ENCODE measurements around the gene UTP20.
"Not testable (repeated sequence)": the region's sequence is repeated elsewhere in the genome, so short reads cannot be mapped to it uniquely, and the experiment has no call there.

UTP20 gene

GRCh38 chr12:101327546-101327945, 47.6 kb downstream of the UTP20 start:
- no peak for DNase-seq

DNA sequence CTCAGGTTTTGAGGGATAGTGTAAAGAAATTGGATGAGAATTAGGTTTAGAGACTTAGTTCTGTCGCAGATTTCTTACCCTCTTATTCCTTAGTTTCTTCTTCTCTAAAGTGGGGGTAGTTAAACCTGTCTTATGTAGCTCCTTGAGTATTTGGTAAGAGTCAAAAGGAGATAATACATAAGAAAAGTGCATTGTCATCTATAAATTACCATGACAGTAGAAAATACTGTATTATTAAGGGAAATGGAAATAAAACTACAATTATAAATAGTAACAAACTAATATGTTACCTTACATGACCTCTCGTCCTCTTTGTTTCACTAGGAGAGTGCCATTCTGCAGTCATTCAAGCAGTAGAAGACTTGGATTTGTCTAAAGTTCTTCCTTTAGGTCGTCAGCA, 49.0 kb downstream of the UTP20 start:
- no peak for DNase-seq

GRCh38 chr12:101330631-101331030, 50.7 kb downstream of the UTP20 start:
- DNase-seq, result no peak

DNA sequence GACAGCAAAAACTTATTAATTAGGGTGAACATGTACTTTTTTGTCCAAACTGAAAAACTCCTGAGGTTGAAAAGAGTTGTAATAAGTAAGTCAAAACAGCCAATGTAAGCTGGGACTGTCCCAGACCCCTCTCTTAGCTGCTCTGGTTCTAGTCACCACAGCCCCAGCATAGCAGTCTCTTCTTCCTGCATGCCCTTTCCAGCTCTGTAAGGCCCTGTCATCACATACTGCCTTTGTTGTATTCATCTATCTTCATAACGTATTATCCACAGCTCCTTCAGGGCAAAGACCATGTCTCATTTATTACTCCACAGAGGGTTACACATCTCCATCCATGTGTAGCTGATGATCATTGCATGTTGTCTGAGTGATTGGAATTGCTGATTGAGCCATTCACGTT, 56.5 kb downstream of the UTP20 start:
- no peak for DNase-seq

DNA sequence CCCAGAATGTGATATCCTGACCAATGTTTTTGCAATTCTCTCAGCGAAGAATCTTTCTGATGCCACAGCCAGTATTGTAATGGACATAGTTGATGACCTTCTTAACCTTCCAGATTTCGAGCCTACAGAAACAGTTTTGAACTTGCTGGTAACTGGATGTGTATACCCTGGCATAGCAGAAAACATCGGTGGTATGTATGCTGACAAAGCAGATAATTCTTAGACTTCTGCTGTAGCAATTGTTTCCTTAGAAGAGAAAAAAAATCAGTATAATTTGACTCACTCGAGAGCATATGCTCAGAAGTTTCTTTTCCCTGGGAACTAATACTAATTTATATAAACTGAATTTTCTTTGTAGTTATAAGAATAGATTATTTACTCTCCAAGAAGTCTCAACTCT, 58.2 kb downstream of the UTP20 start:
- DNase-seq, result no peak

DNA sequence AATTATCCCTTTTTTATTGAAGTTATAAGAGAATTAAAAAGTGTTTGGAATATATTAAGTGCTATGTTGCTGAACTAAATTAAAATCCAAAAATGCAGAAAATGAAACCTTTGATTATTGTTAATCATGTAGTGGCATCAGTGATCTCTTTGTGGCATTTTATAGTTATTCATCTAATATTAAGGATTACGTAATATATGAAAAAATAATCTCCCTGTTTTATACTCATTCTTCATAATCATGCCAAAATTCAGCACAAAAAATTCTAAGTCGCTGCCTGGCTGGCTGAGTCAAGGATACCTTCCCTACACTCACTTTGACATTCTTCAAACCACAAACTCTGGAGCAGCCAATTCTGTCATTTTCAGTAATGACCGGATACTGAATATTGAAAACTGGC, 64.0 kb downstream of the UTP20 start:
- DNase-seq, result no peak

- no peak for DNase-seq
Observed at GRCh38 chr12:101351682-101352081, 71.8 kb downstream of the UTP20 start.

DNA sequence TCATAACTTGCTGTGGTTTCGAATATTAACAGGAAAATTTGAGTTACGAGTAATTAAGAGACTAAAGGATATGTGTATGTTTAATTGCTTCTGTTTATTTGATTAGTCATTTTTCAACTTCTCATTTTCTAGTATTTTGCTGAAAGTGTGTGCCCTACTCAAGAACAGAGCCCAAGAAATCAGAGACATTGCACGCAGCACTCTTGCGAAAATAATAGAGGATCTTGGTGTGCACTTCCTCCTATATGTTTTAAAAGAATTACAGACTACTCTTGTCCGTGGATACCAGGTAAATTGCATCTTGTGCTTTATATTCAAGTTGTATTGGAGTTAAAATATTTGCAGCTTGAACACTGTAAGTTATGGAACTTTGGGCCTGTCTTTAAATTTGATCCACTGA, 76.9 kb downstream of the UTP20 start:
- DNase-seq, result no peak

GRCh38 chr12:101361455-101361854, 81.5 kb downstream of the UTP20 start:
- no peak for DNase-seq

- no peak for DNase-seq
Observed at GRCh38 chr12:101368016-101368415, 88.1 kb downstream of the UTP20 start.

- no peak for DNase-seq
Observed at GRCh38 chr12:101372431-101372830, 92.5 kb downstream of the UTP20 start.

DNA sequence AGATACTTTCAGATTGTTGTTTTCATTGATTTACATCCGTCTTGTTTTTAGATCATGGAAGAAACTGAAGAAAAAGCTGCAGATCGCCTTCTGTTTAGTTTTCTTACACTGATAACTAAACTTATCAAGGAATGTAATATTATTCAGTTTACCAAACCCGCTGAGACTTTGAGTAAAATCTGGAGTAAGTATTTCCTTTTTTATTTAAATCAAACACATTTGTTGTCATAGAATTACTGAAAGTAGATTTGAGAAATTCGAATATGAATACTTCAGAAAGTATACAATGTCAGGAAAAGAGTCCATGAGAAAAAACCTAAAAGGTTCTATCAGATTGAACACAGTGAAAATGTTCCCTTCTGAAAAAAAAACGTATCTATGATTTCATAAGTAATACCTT, 95.7 kb downstream of the UTP20 start:
- no peak for DNase-seq

DNA sequence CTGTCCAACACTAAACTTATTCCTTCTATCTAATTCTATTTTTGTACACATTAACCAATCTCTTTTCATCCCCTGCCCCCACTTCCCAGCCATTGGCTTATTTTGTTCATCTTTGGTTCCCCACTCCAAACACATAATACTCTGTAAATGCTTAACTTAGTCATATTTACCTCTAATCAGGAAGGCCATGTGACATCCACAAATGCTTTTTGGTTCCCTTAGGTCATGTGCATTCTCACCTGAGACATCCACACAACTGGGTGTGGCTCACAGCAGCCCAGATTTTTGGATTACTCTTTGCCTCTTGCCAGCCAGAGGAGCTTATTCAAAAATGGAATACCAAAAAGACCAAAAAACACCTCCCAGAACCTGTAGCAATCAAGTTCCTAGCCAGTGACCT, 99.2 kb downstream of the UTP20 start:
- no peak for DNase-seq

- not testable (repeated sequence) for DNase-seq
Observed at GRCh38 chr12:101391181-101391580, 111.3 kb downstream of the UTP20 start.

DNA sequence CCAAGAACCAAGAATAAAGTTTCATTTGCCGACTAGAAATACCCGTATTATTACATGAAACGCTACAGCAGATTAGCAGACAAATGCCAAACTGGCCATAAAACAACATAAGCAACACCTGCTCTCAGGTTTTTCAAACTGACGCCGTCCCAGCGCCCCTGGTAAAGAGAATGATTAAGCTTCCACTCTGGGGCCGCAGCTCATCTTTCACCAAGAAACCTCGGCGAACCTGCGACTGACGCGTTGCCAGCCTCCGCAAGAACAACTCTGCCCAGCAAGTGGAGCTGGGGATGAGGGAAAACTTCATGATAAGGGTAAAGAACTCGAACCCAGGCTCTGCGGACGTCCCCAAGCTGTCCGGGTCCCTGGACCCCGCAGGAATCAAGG, 127.1 kb downstream of the UTP20 start:
- no peak for DNase-seq

DNA sequence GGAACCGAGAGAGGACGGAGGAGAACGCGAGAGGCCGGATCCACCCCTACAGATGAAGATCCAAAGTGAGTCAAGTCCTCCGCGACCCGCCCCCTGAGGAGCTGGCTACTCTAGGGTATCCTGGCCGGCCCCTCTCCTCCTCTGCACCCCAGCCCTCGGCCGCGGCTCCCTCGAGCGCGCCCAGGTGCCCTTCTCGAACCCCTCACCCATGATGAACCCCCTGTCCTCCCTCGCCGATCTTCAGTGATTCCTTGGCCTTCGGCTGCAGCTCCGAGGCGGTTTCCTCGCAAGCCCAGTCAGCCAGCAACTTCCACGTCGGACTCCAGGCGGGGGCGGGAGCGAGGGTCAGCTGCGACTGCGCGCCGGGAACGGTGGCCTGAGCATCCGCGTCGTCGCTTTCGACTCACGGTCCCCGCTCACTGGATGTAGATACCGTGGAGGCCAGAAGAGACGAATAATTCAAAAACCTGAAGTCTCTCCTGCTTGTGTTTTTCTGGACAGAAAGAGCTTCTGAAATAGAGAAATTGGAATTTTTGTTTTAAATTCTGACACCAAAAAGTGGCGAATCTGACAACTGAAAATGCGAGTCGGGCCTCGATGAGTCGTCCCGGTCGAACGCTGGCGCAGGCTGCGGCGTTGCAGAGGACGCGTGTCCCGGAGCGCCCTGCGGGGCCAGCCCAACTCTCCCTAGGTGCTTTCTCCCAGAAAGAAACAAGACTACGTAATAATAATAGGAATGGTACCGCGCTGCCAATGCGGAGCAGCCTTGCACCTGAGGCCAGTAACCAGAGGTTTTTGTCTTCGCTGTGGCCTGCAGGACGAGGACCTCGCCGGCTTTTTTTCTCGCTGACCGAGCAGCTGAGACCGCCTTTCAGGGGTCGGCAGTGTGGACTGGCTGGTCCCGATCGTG, 127.8 kb downstream of the UTP20 start, which contains the start of gene ARL1:
ARL1 (minus strand) TSS at position 337 of the 910 bp plus-strand sequence; CDS start at position 210, 127 bp downstream.
- DNase-seq, result peak; percentile 97

DNA sequence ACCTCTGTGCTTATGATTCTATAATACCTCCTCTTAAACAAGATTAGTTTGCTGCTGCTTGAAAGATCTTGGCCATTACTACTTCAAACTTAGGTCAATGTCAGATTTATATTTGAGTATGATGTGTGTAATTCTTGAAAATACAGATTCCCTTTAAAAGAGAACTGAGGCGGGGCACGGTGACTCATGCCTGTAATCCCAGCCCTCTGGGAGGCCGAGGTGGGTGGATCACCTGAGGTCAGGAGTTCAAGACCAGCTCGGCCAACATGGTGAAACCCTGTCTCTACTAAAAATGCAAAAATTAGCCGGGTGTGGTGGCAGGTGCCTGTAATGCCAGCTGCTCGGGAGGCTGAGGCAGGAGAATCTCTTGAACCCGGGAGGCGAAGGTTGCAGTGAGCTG, 130.3 kb downstream of the UTP20 start:
- DNase-seq, result not testable (repeated sequence)

- peak; percentile 83 for DNase-seq
Observed at GRCh38 chr12:101414533-101415119, 134.7 kb downstream of the UTP20 start.

DNA sequence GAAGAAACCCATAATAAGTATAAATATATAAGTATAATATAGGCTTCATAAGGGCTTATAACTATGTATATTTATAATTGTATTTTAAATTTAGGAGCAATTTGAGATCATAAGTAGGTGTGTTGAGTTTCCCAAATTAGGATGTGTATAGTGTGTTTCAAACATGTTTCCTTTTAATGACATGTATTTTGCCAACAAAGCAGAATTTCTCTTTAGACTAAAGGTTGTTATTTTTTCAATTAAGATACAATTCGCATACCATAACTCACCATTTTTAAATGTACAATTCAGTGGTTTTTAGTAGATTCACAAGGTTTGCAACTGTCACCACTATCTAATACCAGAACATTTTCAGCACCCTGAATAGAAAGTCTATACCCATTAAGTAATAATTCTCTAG, 135.3 kb downstream of the UTP20 start:
- no peak for DNase-seq

- DNase-seq, result not testable (repeated sequence)
Observed at GRCh38 chr12:101422066-101422465, 142.2 kb downstream of the UTP20 start.

DNA sequence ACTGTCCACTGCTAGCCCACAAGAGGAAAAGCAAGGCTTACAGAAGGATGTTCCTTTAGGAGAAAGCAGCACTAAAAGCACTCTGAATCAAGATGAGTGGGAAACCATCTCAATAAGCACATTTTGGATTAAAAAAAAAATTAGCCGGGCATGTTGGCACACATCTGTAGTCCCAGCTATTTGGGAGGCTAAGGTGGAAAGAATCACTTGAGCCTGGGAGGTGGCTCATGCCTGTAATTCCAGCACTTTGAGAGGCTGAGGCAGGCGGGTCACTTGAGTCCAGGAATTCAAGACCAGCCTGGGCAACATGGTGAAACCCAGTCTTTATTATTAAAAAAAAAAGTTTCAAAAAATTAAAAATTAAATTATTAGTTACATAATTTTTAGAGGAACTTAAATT, 144.7 kb downstream of the UTP20 start:
- DNase-seq, result no peak

- no peak for DNase-seq
Observed at GRCh38 chr12:101430456-101430855, 150.6 kb downstream of the UTP20 start.

- no peak for DNase-seq
Observed at GRCh38 chr12:101436136-101436535, 156.2 kb downstream of the UTP20 start.
